HCT116 (cell line): Measurements from ENCODE around the gene TRAT1. TPM values are rescaled to one million over a fixed set of nuclear protein-coding genes. Genes with fewer than 3 reads are reported as not detected.

Experiments used
- ATAC-seq: fragments of 200-7000 bp; cut with Tn5 transposase; 2 replicates; pipeline ENCODE4 v1.9.1; 2020; ENCODE audit warnings: mild to moderate bottlenecking, moderate library complexity
- BruUV-seq: library from RNA; stranded (reverse); fragments of 400-500 nt; replicated peaks from 2 replicates; lab custom pipeline; 2021; lab: Mats Ljungman, UMichigan
- CTCF ChIA-PET: fragments of 300-600 bp; sonication (Branson Sonifier 250); formaldehyde crosslinking; loops from one replicate; lab custom pipeline; 2021; ENCODE audit warnings: antibody characterized with exemption; lab: Charles Lee
- POLR2A ChIA-PET: fragments of 300-600, 350-600 bp; sonication (Branson Sonifier 250); formaldehyde crosslinking; loops from one replicate; lab custom pipeline; 2021; ENCODE audit warnings: antibody characterized with exemption; lab: Charles Lee
- RAD21 ChIA-PET, 2 experiments: fragments of 300-600 bp; sonication (Branson Sonifier 250); formaldehyde crosslinking; loops; one replicate each; lab custom pipeline; 2023; ENCODE audit warnings: low total read pairs in 2 of 2; ENCODE audit not compliant: uncharacterized antibody in 2 of 2, unreplicated experiment in 2 of 2, low non-redundant PET in 1 of 2; lab: Charles Lee
- DNase-seq: peaks from one replicate; pipeline ENCODE4 v3.0.0-alpha.2; 2010; ENCODE audit warnings: low read depth, low spot score
- H2AFZ ChIP-seq: fragments of 200-600 bp; shearing (Covaris generic), sonication (generic); 2 replicates; pipeline ENCODE4 v1.6.1; 2017; ENCODE audit warnings: low read depth, mixed run types, mixed read lengths, antibody characterized with exemption, low read length; ENCODE audit not compliant: poor library complexity, severe bottlenecking
- H3K27ac ChIP-seq: 2 replicates; pipeline ENCODE4 v1.5.1; 2012; ENCODE audit warnings: low read depth, low read length
- H3K27me3 ChIP-seq: fragments of 200-600 bp; sonication (generic); 2 replicates; pipeline ENCODE4 v1.6.1; 2016; ENCODE audit warnings: mixed run types, low read length, mixed read lengths; ENCODE audit not compliant: insufficient read depth
- H3K36me3 ChIP-seq, 2 experiments: fragments of 200-500 bp in 1 of 2; fragments of 200-600 bp in 1 of 2; sonication (Bioruptor generic) in 1 of 2; sonication (generic) in 1 of 2; 2 replicates each; pipeline versions ENCODE4 v1.5.1 to v1.6.1; 2014 to 2016; ENCODE audit warnings: low read length in 2 of 2, inconsistent platforms in 1 of 2, mixed read lengths in 1 of 2, mixed run types in 1 of 2; ENCODE audit not compliant: insufficient read depth in 2 of 2, control insufficient read depth in 1 of 2
- H3K4me1 ChIP-seq, 2 experiments: fragments of 200-600 bp in 1 of 2; sonication (generic) in 1 of 2; 2 replicates each; pipeline versions ENCODE4 v1.5.1 to v1.6.1; 2012 to 2017; ENCODE audit warnings: low read length in 2 of 2, inconsistent platforms in 1 of 2, mild to moderate bottlenecking in 1 of 2, mixed read lengths in 1 of 2, mixed run types in 1 of 2, moderate library complexity in 1 of 2; ENCODE audit not compliant: insufficient read depth in 2 of 2, control insufficient read depth in 1 of 2
- H3K4me2 ChIP-seq: fragments of 200-600 bp; sonication (generic); 2 replicates; pipeline ENCODE4 v1.6.1; 2017; ENCODE audit warnings: mixed run types, low read length, mixed read lengths
- H3K4me3 ChIP-seq, 2 experiments: fragments of 200-600 bp in 1 of 2; sonication (generic) in 1 of 2; replicated peaks in 1 of 2; 2 replicates each; pipeline ENCODE4 v1.5.1; 2011 to 2016; ENCODE audit warnings: low read length in 2 of 2, control low read depth in 1 of 2, low read depth in 1 of 2, mild to moderate bottlenecking in 1 of 2, mixed read lengths in 1 of 2, mixed run types in 1 of 2
- H3K79me2 ChIP-seq: fragments of 200-600 bp; sonication (generic); 2 replicates; pipeline ENCODE4 v1.6.1; 2017; ENCODE audit warnings: mild to moderate bottlenecking, mixed run types, low read length, moderate library complexity, mixed read lengths; ENCODE audit not compliant: insufficient read depth
- H3K9ac ChIP-seq: fragments of 200-600 bp; sonication (generic); 2 replicates; pipeline ENCODE4 v1.6.1; 2016; ENCODE audit warnings: low read length, mixed read lengths
- H3K9me2 ChIP-seq: fragments of 200-600 bp; sonication (generic), shearing (Covaris generic); 2 replicates; pipeline ENCODE4 v1.6.1; 2017; ENCODE audit warnings: mixed run types, mild to moderate bottlenecking, moderate library complexity; ENCODE audit not compliant: insufficient read depth
- H3K9me3 ChIP-seq, 2 experiments: fragments of 200-500 bp in 1 of 2; fragments of 200-600 bp in 1 of 2; sonication (Bioruptor generic) in 1 of 2; sonication (generic) in 1 of 2; 2 replicates each; pipeline ENCODE4 v1.6.1; 2014 to 2017; ENCODE audit warnings: low read length in 2 of 2, mixed read lengths in 2 of 2, inconsistent platforms in 1 of 2, low read depth in 1 of 2, mild to moderate bottlenecking in 1 of 2, mixed run types in 1 of 2, moderate library complexity in 1 of 2; ENCODE audit not compliant: control insufficient read depth in 1 of 2, insufficient read depth in 1 of 2
- H4K20me1 ChIP-seq: fragments of 200-600 bp; sonication (generic), shearing (Covaris generic); 2 replicates; pipeline ENCODE4 v1.6.1; 2017; ENCODE audit warnings: mixed run types, mild to moderate bottlenecking, moderate library complexity; ENCODE audit not compliant: insufficient read depth
- CEBPB ChIP-seq: IDR thresholded peaks from 2 replicates; pipeline ENCODE4 v1.6.1; 2012; ENCODE audit warnings: low read depth
- EGR1 ChIP-seq: IDR thresholded peaks from 2 replicates; pipeline ENCODE4 v1.6.1; 2012; ENCODE audit warnings: low read depth
- EZH2 ChIP-seq: fragments of 200-600 bp; sonication (generic); IDR thresholded peaks from 2 replicates; pipeline ENCODE4 v1.6.1; 2017; ENCODE audit warnings: antibody characterized with exemption, mixed run types
- EZH2phosphoT487 ChIP-seq: fragments of 200-600 bp; IDR thresholded peaks from 2 replicates; pipeline ENCODE4 v1.6.1; 2018; ENCODE audit warnings: antibody characterized with exemption, borderline replicate concordance
- POLR2AphosphoS5 ChIP-seq: IDR thresholded peaks from 2 replicates; pipeline ENCODE4 v1.6.1; 2011; ENCODE audit warnings: mild to moderate bottlenecking, low read depth, low read length, moderate library complexity
- RAD21 ChIP-seq: IDR thresholded peaks from 2 replicates; pipeline ENCODE4 v1.6.1; 2012; ENCODE audit warnings: low read depth, mild to moderate bottlenecking
- TCF7L2 ChIP-seq: IDR thresholded peaks from 2 replicates; pipeline ENCODE4 v1.7.0; 2011; ENCODE audit warnings: borderline replicate concordance, inconsistent platforms; ENCODE audit not compliant: insufficient read depth, insufficient read length; ENCODE audit errors: extremely low read depth
- intact Hi-C: fragments of 100-400 bp; cut with micrococcal nuclease; formaldehyde crosslinking; loops from 2 replicates; pipeline ENCODE4 v1.10.0; 2022
- total RNA-seq: library from RNA; stranded (reverse); gene quantifications from one replicate; pipeline ENCODE4 v1.2.1, GENCODE V29; 2021; ENCODE audit not compliant: unreplicated experiment
- TF ChIP-seq, protein P1 (sequence below): IDR thresholded peaks from 2 replicates; pipeline ENCODE4 v1.6.1; 2012; ENCODE audit warnings: low read depth
- TF ChIP-seq, protein P2 (sequence below): IDR thresholded peaks from 2 replicates; pipeline ENCODE4 v1.6.1; 2012

TRAT1 gene
- total RNA-seq, 1 experiment from 2014 or later: not detected

- TF ChIP-seq, protein P1, sequence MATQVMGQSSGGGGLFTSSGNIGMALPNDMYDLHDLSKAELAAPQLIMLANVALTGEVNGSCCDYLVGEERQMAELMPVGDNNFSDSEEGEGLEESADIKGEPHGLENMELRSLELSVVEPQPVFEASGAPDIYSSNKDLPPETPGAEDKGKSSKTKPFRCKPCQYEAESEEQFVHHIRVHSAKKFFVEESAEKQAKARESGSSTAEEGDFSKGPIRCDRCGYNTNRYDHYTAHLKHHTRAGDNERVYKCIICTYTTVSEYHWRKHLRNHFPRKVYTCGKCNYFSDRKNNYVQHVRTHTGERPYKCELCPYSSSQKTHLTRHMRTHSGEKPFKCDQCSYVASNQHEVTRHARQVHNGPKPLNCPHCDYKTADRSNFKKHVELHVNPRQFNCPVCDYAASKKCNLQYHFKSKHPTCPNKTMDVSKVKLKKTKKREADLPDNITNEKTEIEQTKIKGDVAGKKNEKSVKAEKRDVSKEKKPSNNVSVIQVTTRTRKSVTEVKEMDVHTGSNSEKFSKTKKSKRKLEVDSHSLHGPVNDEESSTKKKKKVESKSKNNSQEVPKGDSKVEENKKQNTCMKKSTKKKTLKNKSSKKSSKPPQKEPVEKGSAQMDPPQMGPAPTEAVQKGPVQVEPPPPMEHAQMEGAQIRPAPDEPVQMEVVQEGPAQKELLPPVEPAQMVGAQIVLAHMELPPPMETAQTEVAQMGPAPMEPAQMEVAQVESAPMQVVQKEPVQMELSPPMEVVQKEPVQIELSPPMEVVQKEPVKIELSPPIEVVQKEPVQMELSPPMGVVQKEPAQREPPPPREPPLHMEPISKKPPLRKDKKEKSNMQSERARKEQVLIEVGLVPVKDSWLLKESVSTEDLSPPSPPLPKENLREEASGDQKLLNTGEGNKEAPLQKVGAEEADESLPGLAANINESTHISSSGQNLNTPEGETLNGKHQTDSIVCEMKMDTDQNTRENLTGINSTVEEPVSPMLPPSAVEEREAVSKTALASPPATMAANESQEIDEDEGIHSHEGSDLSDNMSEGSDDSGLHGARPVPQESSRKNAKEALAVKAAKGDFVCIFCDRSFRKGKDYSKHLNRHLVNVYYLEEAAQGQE: no peak
- TF ChIP-seq EGR1 (no peak), RAD21 (no peak)
- TF ChIP-seq, protein P2, sequence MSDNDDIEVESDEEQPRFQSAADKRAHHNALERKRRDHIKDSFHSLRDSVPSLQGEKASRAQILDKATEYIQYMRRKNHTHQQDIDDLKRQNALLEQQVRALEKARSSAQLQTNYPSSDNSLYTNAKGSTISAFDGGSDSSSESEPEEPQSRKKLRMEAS: no peak
- TF ChIP-seq, all 23 proteins: peak for 0
These were observed 72.4 kb downstream of the TRAT1 start (continued) for GRCh38 chr3:108894981-108895380.

DNA sequence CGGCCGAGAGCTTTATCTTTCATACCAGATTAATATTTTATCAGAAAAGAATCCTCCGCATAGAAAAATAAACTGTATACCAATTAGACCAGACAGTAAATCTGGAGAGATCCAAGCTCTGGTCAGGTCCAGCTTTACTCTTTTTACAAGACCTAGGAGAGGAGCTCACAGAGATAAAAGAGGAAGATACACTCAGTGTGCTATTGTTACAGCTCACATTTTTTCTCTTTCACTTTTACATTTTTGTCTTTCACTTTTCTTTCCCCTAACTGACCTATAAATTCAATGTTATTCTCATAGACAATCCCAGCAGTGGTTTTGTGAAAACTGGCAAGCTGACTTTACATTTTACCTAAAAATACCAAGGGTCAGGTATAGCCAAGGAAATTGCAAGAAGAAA is 75.3 kb downstream of the TRAT1 start:
- Histone ChIP-seq H4K20me1 (no peaks in the 10 kb centered on the region), H3K9ac (no peak overlapping the region), H3K9me2 (no peaks in the 10 kb centered on the region), H3K27me3 (no peaks in the 10 kb centered on the region), H3K27ac (no peak overlapping the region), H3K36me3 (no peaks in the 10 kb centered on the region), H3K9me3 (no peaks in the 10 kb centered on the region), H2AFZ (no peak overlapping the region), H3K79me2 (no peaks in the 10 kb centered on the region), H3K4me1 (no peaks in the 10 kb centered on the region), H3K4me2 (no peak overlapping the region), H3K4me3 (no peak overlapping the region)
- ChIA-PET RAD21 (no interaction called here), POLR2A (no interaction called here), CTCF (interaction anchor here (1.0 to 1.2 kb wide), 2 partner anchors 15 to 17 kb away, joined by 4 read pairs; no protein-coding TSS in a partner anchor)
- DNase-seq (no peak), ATAC-seq (no peak)
- BruUV-seq: no TSS peak
- intact Hi-C loops: no loop called here
- no peak for TF ChIP-seq POLR2AphosphoS5
- no peak for TF ChIP-seq RAD21
- TF ChIP-seq TCF7L2: no peak
- TF ChIP-seq CEBPB: no peak
- no peak for TF ChIP-seq EZH2phosphoT487
- TF ChIP-seq EZH2: no peak
